ENCODE results near the gene MYG1. TPM values are rescaled to one million over a fixed set of nuclear protein-coding genes. Genes with fewer than 3 reads are reported as not detected.

Gene MYG1
- total RNA-seq, 1 experiment from 2014 or later, result 104 TPM

DNA sequence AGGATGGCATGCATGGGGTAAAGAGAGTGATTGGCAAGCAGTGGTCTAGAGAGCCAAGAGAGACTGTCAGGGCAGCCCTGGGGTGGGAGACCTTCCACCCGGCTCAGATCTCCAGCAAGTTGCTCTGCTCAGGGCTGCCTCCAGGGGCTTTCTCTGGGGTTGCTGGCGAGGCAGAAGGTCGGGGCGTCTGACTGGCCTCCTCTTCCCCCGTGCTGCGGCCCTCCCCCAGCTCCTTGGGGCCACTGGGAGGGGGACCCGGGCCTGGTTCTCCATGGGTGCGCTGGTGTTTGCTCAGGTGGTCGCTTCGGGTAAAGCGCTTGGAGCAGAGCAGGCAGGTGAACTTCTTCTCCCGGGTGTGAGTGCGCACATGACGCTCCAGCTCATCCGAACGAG, 28.5 kb downstream of the MYG1 start:
- no peak overlapping the region for H2AFZ ChIP-seq (ENCODE audit: low read depth, low read length, poor library complexity, severe bottlenecking)
- no peaks in the 10 kb centered on the region for H4K20me1 ChIP-seq (ENCODE audit: insufficient read depth)
- RAD21 ChIA-PET (ENCODE audit: low non-redundant PET in 1 of 2, low total read pairs in 2 of 2, uncharacterized antibody in 2 of 2, unreplicated experiment in 2 of 2), result no interaction called here
- peaks cover 11 to 33% of the 10 kb centered on the region in 2 experiments for H3K4me1 ChIP-seq (ENCODE audit: control insufficient read depth in 1 of 2, insufficient read depth in 2 of 2, low read length in 2 of 2)
- DNase-seq (ENCODE audit: low read depth, low spot score), result no peak
- no peaks in the 10 kb centered on the region for H3K36me3 ChIP-seq (ENCODE audit: control insufficient read depth in 1 of 2, insufficient read depth in 2 of 2, low read length in 2 of 2)
- CTCF ChIA-PET, result interaction anchor here (1.4 to 2.8 kb wide), 3 partner anchors 17 to 180 kb away, joined by 7 to 18 read pairs (median 14); partner anchors contain the start of gene NPFF
- no TSS peak for BruUV-seq (replicated peaks)
- no peaks in the 10 kb centered on the region for H3K9me3 ChIP-seq (ENCODE audit: control insufficient read depth in 1 of 2, insufficient read depth in 1 of 2, low read depth in 1 of 2, low read length in 2 of 2)
- no peak overlapping the region for H3K27ac ChIP-seq (ENCODE audit: low read depth, low read length)
- H3K4me3 ChIP-seq (replicated peaks in 1 of 2; ENCODE audit: low read depth in 1 of 2, low read length in 2 of 2), result no peak overlapping the region
- intact Hi-C loops (cut with micrococcal nuclease), result loop anchor here (10.0 kb wide), 1 partner anchor 347 kb away; the partner anchor contains the start of gene ATP5MC2
- H3K9ac ChIP-seq (ENCODE audit: low read length), result no peak overlapping the region
- H3K27me3 ChIP-seq (ENCODE audit: insufficient read depth, low read length), result no peaks in the 10 kb centered on the region
- no peak for ATAC-seq
- H3K9me2 ChIP-seq (ENCODE audit: insufficient read depth), result no peaks in the 10 kb centered on the region
- TF ChIP-seq YY1 (IDR thresholded peaks at IDR 0.05; ENCODE audit: extremely low read depth, insufficient replicate concordance, low read depth, low read length) (no peak), FOSL1 (IDR thresholded peaks at IDR 0.05; ENCODE audit: low read depth) (no peak), EZH2phosphoT487 (IDR thresholded peaks at IDR 0.05; ENCODE audit: borderline replicate concordance) (no peak), TCF7L2 (IDR thresholded peaks at IDR 0.05; ENCODE audit: borderline replicate concordance, extremely low read depth, insufficient read depth, insufficient read length) (no peak), SRF (IDR thresholded peaks at IDR 0.05; ENCODE audit: low read depth) (no peak), POLR2A (IDR thresholded peaks at IDR 0.05; ENCODE audit: borderline replicate concordance, extremely low read depth, insufficient read depth, insufficient read length) (no peak), JUND (IDR thresholded peaks at IDR 0.05) (no peak), ELF1 (IDR thresholded peaks at IDR 0.05; ENCODE audit: borderline replicate concordance, low read depth) (no peak)
- TF ChIP-seq, protein P1, sequence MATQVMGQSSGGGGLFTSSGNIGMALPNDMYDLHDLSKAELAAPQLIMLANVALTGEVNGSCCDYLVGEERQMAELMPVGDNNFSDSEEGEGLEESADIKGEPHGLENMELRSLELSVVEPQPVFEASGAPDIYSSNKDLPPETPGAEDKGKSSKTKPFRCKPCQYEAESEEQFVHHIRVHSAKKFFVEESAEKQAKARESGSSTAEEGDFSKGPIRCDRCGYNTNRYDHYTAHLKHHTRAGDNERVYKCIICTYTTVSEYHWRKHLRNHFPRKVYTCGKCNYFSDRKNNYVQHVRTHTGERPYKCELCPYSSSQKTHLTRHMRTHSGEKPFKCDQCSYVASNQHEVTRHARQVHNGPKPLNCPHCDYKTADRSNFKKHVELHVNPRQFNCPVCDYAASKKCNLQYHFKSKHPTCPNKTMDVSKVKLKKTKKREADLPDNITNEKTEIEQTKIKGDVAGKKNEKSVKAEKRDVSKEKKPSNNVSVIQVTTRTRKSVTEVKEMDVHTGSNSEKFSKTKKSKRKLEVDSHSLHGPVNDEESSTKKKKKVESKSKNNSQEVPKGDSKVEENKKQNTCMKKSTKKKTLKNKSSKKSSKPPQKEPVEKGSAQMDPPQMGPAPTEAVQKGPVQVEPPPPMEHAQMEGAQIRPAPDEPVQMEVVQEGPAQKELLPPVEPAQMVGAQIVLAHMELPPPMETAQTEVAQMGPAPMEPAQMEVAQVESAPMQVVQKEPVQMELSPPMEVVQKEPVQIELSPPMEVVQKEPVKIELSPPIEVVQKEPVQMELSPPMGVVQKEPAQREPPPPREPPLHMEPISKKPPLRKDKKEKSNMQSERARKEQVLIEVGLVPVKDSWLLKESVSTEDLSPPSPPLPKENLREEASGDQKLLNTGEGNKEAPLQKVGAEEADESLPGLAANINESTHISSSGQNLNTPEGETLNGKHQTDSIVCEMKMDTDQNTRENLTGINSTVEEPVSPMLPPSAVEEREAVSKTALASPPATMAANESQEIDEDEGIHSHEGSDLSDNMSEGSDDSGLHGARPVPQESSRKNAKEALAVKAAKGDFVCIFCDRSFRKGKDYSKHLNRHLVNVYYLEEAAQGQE (IDR thresholded peaks at IDR 0.05; ENCODE audit: low read depth), result no peak
- TF ChIP-seq, protein P2, sequence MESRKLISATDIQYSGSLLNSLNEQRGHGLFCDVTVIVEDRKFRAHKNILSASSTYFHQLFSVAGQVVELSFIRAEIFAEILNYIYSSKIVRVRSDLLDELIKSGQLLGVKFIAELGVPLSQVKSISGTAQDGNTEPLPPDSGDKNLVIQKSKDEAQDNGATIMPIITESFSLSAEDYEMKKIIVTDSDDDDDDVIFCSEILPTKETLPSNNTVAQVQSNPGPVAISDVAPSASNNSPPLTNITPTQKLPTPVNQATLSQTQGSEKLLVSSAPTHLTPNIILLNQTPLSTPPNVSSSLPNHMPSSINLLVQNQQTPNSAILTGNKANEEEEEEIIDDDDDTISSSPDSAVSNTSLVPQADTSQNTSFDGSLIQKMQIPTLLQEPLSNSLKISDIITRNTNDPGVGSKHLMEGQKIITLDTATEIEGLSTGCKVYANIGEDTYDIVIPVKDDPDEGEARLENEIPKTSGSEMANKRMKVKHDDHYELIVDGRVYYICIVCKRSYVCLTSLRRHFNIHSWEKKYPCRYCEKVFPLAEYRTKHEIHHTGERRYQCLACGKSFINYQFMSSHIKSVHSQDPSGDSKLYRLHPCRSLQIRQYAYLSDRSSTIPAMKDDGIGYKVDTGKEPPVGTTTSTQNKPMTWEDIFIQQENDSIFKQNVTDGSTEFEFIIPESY (IDR thresholded peaks at IDR 0.05; ENCODE audit: extremely low read depth, insufficient replicate concordance, low read length), result no peak
- no peaks in the 10 kb centered on the region for H3K79me2 ChIP-seq (ENCODE audit: insufficient read depth, low read length)
- POLR2A ChIA-PET, result interaction anchor here (1.2 kb wide), 1 partner anchor 17 kb away, joined by 3 read pairs; no protein-coding TSS in a partner anchor
- no peak overlapping the region for H3K4me2 ChIP-seq (ENCODE audit: low read length)
